MCF 10A (cell line): ENCODE data around the gene KAZN. TPM values are rescaled to one million over a fixed set of nuclear protein-coding genes. Genes with fewer than 3 reads are reported as not detected.

ENCODE experiments used
- BruUV-seq: library from RNA; stranded (reverse); fragments of 400-500 nt; replicated peaks from 2 replicates; lab custom pipeline; 2021; lab: Mats Ljungman, UMichigan
- CTCF ChIA-PET: fragments of 300-600 bp; sonication (Branson Sonifier 250); formaldehyde crosslinking; extraction: SDS; loops from one replicate; lab custom pipeline; 2021; ENCODE audit warnings: antibody characterized with exemption, inconsistent platforms; lab: Yijun Ruan, JAX
- POLR2A ChIA-PET: fragments of 300-600, 350-650 bp; sonication (Branson Sonifier 250); formaldehyde crosslinking; extraction: SDS; loops from one replicate; lab custom pipeline; 2020; ENCODE audit warnings: antibody characterized with exemption, inconsistent platforms; lab: Yijun Ruan, JAX
- DNase-seq: peaks from one replicate; pipeline ENCODE4 v3.0.0-alpha.2; 2018; ENCODE audit not compliant: unreplicated experiment
- H3K27ac Mint-ChIP-seq: one replicate; pipeline ENCODE4 v1.8.0; 2022; ENCODE audit warnings: mild to moderate bottlenecking, low read depth, mixed read lengths; ENCODE audit not compliant: unreplicated experiment
- H3K27me3 Mint-ChIP-seq: one replicate; pipeline ENCODE4 v1.8.0; 2022; ENCODE audit warnings: mixed read lengths; ENCODE audit not compliant: insufficient read depth, unreplicated experiment
- H3K36me3 Mint-ChIP-seq: one replicate; pipeline ENCODE4 v1.8.0; 2022; ENCODE audit warnings: mild to moderate bottlenecking, moderate library complexity, mixed read lengths; ENCODE audit not compliant: insufficient read depth, unreplicated experiment
- H3K4me1 Mint-ChIP-seq: one replicate; pipeline ENCODE4 v1.8.0; 2022; ENCODE audit warnings: mixed read lengths; ENCODE audit not compliant: insufficient read depth, unreplicated experiment
- H3K4me3 Mint-ChIP-seq: one replicate; pipeline ENCODE4 v1.8.0; 2022; ENCODE audit warnings: mild to moderate bottlenecking, moderate library complexity, mixed read lengths; ENCODE audit not compliant: unreplicated experiment
- H3K9me3 Mint-ChIP-seq: one replicate; pipeline ENCODE4 v1.8.0; 2022; ENCODE audit warnings: mixed read lengths; ENCODE audit not compliant: unreplicated experiment
- CTCF ChIP-seq: fragments of 200-600 bp; IDR thresholded peaks from one replicate; pipeline ENCODE4 v1.8.0; 2022; ENCODE audit warnings: antibody characterized with exemption, mild to moderate bottlenecking; ENCODE audit not compliant: unreplicated experiment
- intact Hi-C: fragments of 100-400 bp; cut with micrococcal nuclease; formaldehyde crosslinking; loops from 2 replicates; pipeline ENCODE4 v1.14.1; 2022
- total RNA-seq: library from RNA; stranded (reverse); gene quantifications from 2 replicates; pipeline ENCODE4 v1.2.3, GENCODE V29; 2022

The KAZN gene
- total RNA-seq, 1 experiment from 2014 or later: 3.3 TPM

- CTCF ChIA-PET: interaction anchor here (0.7 kb wide), 1 partner anchor 35 kb away, joined by 3 read pairs; no protein-coding TSS in a partner anchor
- no TSS peak for BruUV-seq
Observed at GRCh38 chr1:14822493-14822892, 224.0 kb downstream of the KAZN start.

GRCh38 chr1:14822996-14823395 is 224.5 kb downstream of the KAZN start:
- CTCF ChIA-PET: interaction anchor here (0.7 kb wide), 1 partner anchor 35 kb away, joined by 3 read pairs; no protein-coding TSS in a partner anchor
- no peaks in the 10 kb centered on the region for H3K36me3 Mint-ChIP-seq
- BruUV-seq: no TSS peak

More at GRCh38 chr1:14822493-14822892, 224.0 kb downstream of the KAZN start:
- H3K27ac Mint-ChIP-seq: no peak overlapping the region
- H3K9me3 Mint-ChIP-seq: no peaks in the 10 kb centered on the region
- intact Hi-C loops: no loop called here
- DNase-seq: peak; percentile 43
- no peak overlapping the region for H3K4me3 Mint-ChIP-seq
- H3K4me1 Mint-ChIP-seq: peaks cover 6% of the 10 kb centered on the region
- POLR2A ChIA-PET: no interaction called here
- no peaks in the 10 kb centered on the region for H3K36me3 Mint-ChIP-seq
- no peak for TF ChIP-seq CTCF
- no peaks in the 10 kb centered on the region for H3K27me3 Mint-ChIP-seq

GRCh38 chr1:14824314-14824915 is 225.9 kb downstream of the KAZN start:
- Mint-ChIP-seq H3K36me3 (no peaks in the 10 kb centered on the region), H3K27ac (no peak overlapping the region), H3K4me1 (peaks cover 6% of the 10 kb centered on the region), H3K27me3 (no peaks in the 10 kb centered on the region), H3K9me3 (no peaks in the 10 kb centered on the region), H3K4me3 (no peak overlapping the region)
- DNase-seq: no peak
- ChIA-PET POLR2A (no interaction called here), CTCF (no interaction called here)
- BruUV-seq: no TSS peak
- no peak for TF ChIP-seq CTCF
- intact Hi-C loops: no loop called here

More at GRCh38 chr1:14822996-14823395, 224.5 kb downstream of the KAZN start:
- no peak for DNase-seq
- POLR2A ChIA-PET: no interaction called here
- Mint-ChIP-seq H3K27ac (no peak overlapping the region), H3K9me3 (no peaks in the 10 kb centered on the region), H3K27me3 (no peaks in the 10 kb centered on the region), H3K4me1 (peaks cover 6% of the 10 kb centered on the region), H3K4me3 (no peak overlapping the region)
- no peak for TF ChIP-seq CTCF
- intact Hi-C loops: no loop called here

- BruUV-seq: no TSS peak
- ChIA-PET CTCF (interaction anchor here (0.7 to 0.9 kb wide), 2 partner anchors 90 to 222 kb away, joined by 3 to 5 read pairs; no protein-coding TSS in a partner anchor), POLR2A (no interaction called here)
- Mint-ChIP-seq H3K36me3 (no peaks in the 10 kb centered on the region), H3K4me1 (peaks cover 6% of the 10 kb centered on the region), H3K4me3 (no peak overlapping the region), H3K27ac (no peak overlapping the region), H3K9me3 (no peaks in the 10 kb centered on the region), H3K27me3 (peaks cover under 1% of the 10 kb centered on the region)
- no peak for DNase-seq
- no peak for TF ChIP-seq CTCF
- intact Hi-C loops: no loop called here
Observed at GRCh38 chr1:14825396-14825795, 226.9 kb downstream of the KAZN start.
